ENCODE data around the gene ANXA6. TPM values are rescaled to one million over a fixed set of nuclear protein-coding genes. Genes with fewer than 3 reads are reported as not detected.

ANXA6 gene
- polyA plus RNA-seq, 1 donor: 112 TPM

GRCh38 chr5:151168602-151169344 is 11.2 kb upstream of the ANXA6 start:
- H3K4me1 ChIP-seq (ENCODE audit: control insufficient read depth, insufficient read depth, low read length): peaks cover 4% of the 10 kb centered on the region
- 85% methylated on average over 5 of the region's 10 CpGs for WGBS (ENCODE audit: insufficient coverage, low lambda C conversion rate)
- H3K36me3 ChIP-seq (ENCODE audit: control insufficient read depth, insufficient read depth, low read length): no peaks in the 10 kb centered on the region
- H3K27ac ChIP-seq (ENCODE audit: low read length): no peak overlapping the region
- H3K4me3 ChIP-seq (ENCODE audit: low read length): no peak overlapping the region
- DNase-seq: no peak
- no peaks in the 10 kb centered on the region for H3K27me3 ChIP-seq (ENCODE audit: control insufficient read depth, insufficient read depth, low read length)
- no peaks in the 10 kb centered on the region for H3K9me3 ChIP-seq (ENCODE audit: control insufficient read depth, low read depth, low read length)

GRCh38 chr5:151167022-151167421 is 9.4 kb upstream of the ANXA6 start:
- H3K4me3 ChIP-seq (ENCODE audit: low read length): no peak overlapping the region
- peak in 1 of 2 donors; percentile 42 for DNase-seq
- WGBS (ENCODE audit: insufficient coverage, low lambda C conversion rate): no CpG with 5 or more reads among the region's 9 CpGs

DNA sequence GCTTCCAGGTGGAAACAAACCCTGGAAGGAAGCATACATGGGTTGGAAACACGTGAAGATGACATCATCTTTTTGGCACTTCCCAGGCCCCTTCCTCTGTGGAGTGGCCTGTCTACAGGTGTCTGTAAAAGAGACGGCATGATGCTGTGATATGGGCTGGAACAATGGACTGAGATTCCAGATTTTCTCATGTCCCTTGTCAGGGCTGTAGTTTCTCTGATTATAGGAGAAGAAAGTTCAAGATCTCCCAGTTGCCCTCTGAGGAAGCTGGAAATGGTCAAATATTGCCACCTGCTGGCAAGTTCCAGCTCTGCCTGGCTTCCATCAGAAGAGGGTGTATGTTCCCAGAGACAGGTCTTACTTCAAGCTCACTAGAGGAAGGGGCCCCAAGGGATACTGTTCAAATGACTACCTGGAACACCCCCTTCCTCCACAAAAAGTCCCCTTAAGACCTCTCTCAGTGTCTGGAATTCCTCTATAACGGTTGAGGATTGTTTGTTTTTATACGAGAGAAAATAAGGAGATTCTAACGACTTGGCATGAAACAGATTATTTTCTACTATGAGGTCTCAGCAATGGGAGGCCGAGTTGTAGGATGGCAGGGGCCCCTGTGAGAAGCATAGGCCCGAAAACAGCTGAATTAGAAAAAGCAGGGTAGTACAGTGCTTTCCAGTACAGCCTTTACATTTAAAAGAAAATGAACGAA is 7.3 kb upstream of the ANXA6 start:
- H3K4me3 ChIP-seq (ENCODE audit: low read length): no peak overlapping the region
- H3K36me3 ChIP-seq (ENCODE audit: control insufficient read depth, insufficient read depth, low read length): no peaks in the 10 kb centered on the region
- peak; percentile 75 to 78 for DNase-seq
- H3K27me3 ChIP-seq (ENCODE audit: control insufficient read depth, insufficient read depth, low read length): no peaks in the 10 kb centered on the region
- H3K9me3 ChIP-seq (ENCODE audit: control insufficient read depth, low read depth, low read length): no peaks in the 10 kb centered on the region
- no CpG with 5 or more reads among the region's 8 CpGs for WGBS (ENCODE audit: insufficient coverage, low lambda C conversion rate)
- no peak overlapping the region for H3K27ac ChIP-seq (ENCODE audit: low read length)
- no peaks in the 10 kb centered on the region for H3K4me1 ChIP-seq (ENCODE audit: control insufficient read depth, insufficient read depth, low read length)

More at GRCh38 chr5:151167022-151167421, 9.4 kb upstream of the ANXA6 start:
- Histone ChIP-seq H3K9me3 (ENCODE audit: control insufficient read depth, low read depth, low read length) (no peaks in the 10 kb centered on the region), H3K27me3 (ENCODE audit: control insufficient read depth, insufficient read depth, low read length) (no peaks in the 10 kb centered on the region), H3K27ac (ENCODE audit: low read length) (no peak overlapping the region), H3K4me1 (ENCODE audit: control insufficient read depth, insufficient read depth, low read length) (peaks cover 4% of the 10 kb centered on the region), H3K36me3 (ENCODE audit: control insufficient read depth, insufficient read depth, low read length) (no peaks in the 10 kb centered on the region)

DNA sequence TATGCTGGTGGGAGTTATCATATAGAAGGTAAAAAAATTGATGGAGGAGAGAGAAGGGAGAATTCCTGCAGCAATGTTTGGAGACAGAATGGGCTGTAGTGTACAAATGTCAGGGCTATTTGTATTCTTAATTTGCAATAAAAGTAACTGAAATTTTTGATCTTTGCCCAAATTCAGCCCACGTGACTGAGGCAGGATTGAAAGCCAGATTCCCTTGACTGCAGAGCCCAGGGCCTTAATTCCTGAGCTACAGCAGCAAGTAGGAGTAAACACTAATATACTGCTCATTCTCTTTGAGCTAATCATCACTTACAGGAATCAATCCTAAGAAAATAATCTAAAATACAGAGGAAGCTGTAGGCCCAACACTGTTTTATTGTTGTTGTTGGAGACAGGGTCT is 5.2 kb upstream of the ANXA6 start:
- Histone ChIP-seq H3K4me3 (ENCODE audit: low read length) (no peak overlapping the region), H3K36me3 (ENCODE audit: control insufficient read depth, insufficient read depth, low read length) (no peaks in the 10 kb centered on the region), H3K4me1 (ENCODE audit: control insufficient read depth, insufficient read depth, low read length) (peaks cover 7% of the 10 kb centered on the region), H3K9me3 (ENCODE audit: control insufficient read depth, low read depth, low read length) (no peaks in the 10 kb centered on the region), H3K27me3 (ENCODE audit: control insufficient read depth, insufficient read depth, low read length) (no peaks in the 10 kb centered on the region), H3K27ac (ENCODE audit: low read length) (no peak overlapping the region)
- DNase-seq: no peak
- no CpG with 5 or more reads among the region's 1 CpG for WGBS (ENCODE audit: insufficient coverage, low lambda C conversion rate)

GRCh38 chr5:151159649-151160373 is 2.2 kb upstream of the ANXA6 start:
- 80% methylated on average over 1 of the region's 9 CpGs for WGBS (ENCODE audit: insufficient coverage, low lambda C conversion rate)
- Histone ChIP-seq H3K4me1 (ENCODE audit: control insufficient read depth, insufficient read depth, low read length) (peaks cover 32% of the 10 kb centered on the region), H3K4me3 (ENCODE audit: low read length) (no peak overlapping the region)

DNA sequence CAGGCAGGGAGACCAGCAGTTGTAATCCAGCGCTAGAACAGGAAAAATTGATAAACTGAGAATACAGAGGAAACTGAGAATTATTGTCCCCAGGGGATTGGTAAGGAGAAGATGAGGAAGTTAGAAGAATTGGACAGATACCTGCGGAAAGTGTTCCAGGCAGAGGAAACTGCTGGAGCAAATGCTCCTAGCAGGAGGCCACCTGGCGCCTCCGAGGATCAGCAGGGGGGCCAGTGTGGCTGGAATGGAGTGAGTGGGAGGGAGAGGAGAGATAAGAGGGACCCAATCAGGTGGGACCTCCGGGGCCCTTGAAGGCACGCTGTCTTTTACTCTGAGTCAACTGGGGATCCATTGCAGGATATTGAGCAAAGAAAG is 695 bp upstream of the ANXA6 start:
- WGBS (ENCODE audit: insufficient coverage, low lambda C conversion rate): 0% methylated on average over 1 of the region's 6 CpGs
- Histone ChIP-seq H3K4me1 (ENCODE audit: control insufficient read depth, insufficient read depth, low read length) (peaks cover 42% of the 10 kb centered on the region), H3K27me3 (ENCODE audit: control insufficient read depth, insufficient read depth, low read length) (no peaks in the 10 kb centered on the region), H3K4me3 (ENCODE audit: low read length) (peak overlapping the region; percentile 90), H3K9me3 (ENCODE audit: control insufficient read depth, low read depth, low read length) (peaks cover 3% of the 10 kb centered on the region), H3K27ac (ENCODE audit: low read length) (peak overlapping the region; percentile 55), H3K36me3 (ENCODE audit: control insufficient read depth, insufficient read depth, low read length) (no peaks in the 10 kb centered on the region)
- DNase-seq: peak in 1 of 2 donors; percentile 57

More at GRCh38 chr5:151159649-151160373, 2.2 kb upstream of the ANXA6 start:
- Histone ChIP-seq H3K27me3 (ENCODE audit: control insufficient read depth, insufficient read depth, low read length) (no peaks in the 10 kb centered on the region), H3K27ac (ENCODE audit: low read length) (no peak overlapping the region), H3K36me3 (ENCODE audit: control insufficient read depth, insufficient read depth, low read length) (no peaks in the 10 kb centered on the region), H3K9me3 (ENCODE audit: control insufficient read depth, low read depth, low read length) (peaks cover 3% of the 10 kb centered on the region)
- DNase-seq: no peak

GRCh38 chr5:151156507-151157420 is 815 bp downstream of the ANXA6 start:
- H3K4me1 ChIP-seq (ENCODE audit: control insufficient read depth, insufficient read depth, low read length): peaks cover 42% of the 10 kb centered on the region
- H3K9me3 ChIP-seq (ENCODE audit: control insufficient read depth, low read depth, low read length): peaks cover 3% of the 10 kb centered on the region
- WGBS (ENCODE audit: insufficient coverage, low lambda C conversion rate): no CpG with 5 or more reads among the region's 20 CpGs
- no peaks in the 10 kb centered on the region for H3K27me3 ChIP-seq (ENCODE audit: control insufficient read depth, insufficient read depth, low read length)
- peak overlapping the region; percentile 76 for H3K27ac ChIP-seq (ENCODE audit: low read length)
- no peaks in the 10 kb centered on the region for H3K36me3 ChIP-seq (ENCODE audit: control insufficient read depth, insufficient read depth, low read length)
- peak overlapping the region; percentile 90 for H3K4me3 ChIP-seq (ENCODE audit: low read length)
- no peak for DNase-seq

DNA sequence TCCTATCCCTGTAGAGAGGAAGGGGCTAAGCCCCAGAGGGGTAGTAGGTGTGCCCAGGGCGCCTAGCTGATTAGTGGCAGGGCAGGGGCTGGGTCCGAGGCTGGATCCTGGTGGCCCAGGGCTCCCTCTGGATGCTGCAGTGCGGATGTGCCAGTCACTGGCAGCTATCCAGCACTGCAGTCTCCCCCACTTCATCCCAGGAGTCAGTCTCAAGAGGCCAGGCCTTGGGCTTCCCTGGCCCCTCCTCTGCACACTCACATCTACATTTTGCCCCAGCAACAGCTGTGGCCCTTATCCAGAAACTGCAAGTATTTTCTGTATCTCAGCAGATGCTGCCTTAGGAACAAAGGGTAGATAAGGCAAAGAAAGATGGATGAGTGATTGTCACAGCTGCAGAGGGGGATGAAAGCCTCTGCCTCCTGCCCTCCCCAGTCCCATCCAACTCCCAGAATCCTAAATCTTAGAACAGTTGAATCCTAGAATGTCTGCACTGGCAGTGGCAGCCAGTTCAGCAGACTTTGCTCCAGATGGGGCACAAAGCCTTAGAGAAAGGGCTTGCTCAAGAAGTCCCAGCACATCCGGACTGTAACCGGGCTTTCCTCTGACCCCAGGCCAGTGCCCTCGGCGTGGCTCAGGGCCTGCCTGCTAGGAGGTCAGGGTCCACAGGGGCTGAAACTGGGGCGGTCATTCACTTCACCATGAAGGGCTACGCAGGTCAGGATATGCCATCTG is 1.6 kb downstream of the ANXA6 start:
- Histone ChIP-seq H3K36me3 (ENCODE audit: control insufficient read depth, insufficient read depth, low read length) (no peaks in the 10 kb centered on the region), H3K4me3 (ENCODE audit: low read length) (peak overlapping the region; percentile 90), H3K27me3 (ENCODE audit: control insufficient read depth, insufficient read depth, low read length) (no peaks in the 10 kb centered on the region), H3K4me1 (ENCODE audit: control insufficient read depth, insufficient read depth, low read length) (peaks cover 50% of the 10 kb centered on the region), H3K27ac (ENCODE audit: low read length) (peak overlapping the region; percentile 76), H3K9me3 (ENCODE audit: control insufficient read depth, low read depth, low read length) (peaks cover 3% of the 10 kb centered on the region)
- peak; percentile 65 to 76 for DNase-seq
- WGBS (ENCODE audit: insufficient coverage, low lambda C conversion rate): no CpG with 5 or more reads among the region's 9 CpGs

DNA sequence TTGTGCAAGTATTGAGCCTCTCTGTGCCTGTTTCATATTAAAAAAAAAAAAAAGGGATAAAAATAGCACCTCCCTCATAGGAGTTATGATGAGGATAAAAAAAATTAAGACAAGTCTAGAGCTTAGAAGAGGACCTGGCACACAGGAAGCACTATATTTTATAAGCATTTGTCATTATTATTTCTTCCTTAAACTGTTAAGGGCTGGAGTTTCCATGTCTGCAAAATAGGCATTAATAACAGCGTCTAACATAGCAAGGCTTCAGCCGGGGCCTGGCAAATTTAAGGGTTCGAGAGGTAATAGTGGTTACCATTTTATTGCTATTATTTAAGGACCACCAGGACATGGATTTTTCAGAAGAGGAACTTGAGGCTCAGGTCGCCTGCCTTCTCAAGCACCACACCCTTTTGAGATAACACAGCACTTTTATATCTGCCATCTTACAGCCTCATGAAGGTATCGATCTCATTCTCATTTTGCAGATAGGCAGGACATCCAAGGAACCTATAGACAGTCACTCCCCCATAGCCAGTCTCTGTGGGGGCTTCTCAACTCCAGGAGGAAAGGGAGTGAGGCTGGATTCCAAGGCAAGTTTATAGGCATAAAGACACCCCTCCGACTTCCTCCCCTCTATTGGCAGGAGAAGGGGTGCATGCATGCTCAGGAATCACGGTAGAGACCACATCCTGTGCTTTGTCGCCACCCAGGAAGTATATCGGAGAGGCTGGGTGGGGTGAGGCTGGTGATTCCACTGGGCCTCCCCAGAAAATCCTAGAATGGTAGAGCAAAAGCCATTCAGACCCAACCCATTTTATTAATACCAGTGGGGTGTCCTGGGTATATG is 2.4 kb downstream of the ANXA6 start:
- Histone ChIP-seq H3K4me1 (ENCODE audit: control insufficient read depth, insufficient read depth, low read length) (peaks cover 58% of the 10 kb centered on the region), H3K9me3 (ENCODE audit: control insufficient read depth, low read depth, low read length) (peaks cover 3% of the 10 kb centered on the region), H3K36me3 (ENCODE audit: control insufficient read depth, insufficient read depth, low read length) (no peaks in the 10 kb centered on the region), H3K27me3 (ENCODE audit: control insufficient read depth, insufficient read depth, low read length) (no peaks in the 10 kb centered on the region), H3K4me3 (ENCODE audit: low read length) (no peak overlapping the region), H3K27ac (ENCODE audit: low read length) (peak overlapping the region; percentile 76)
- DNase-seq: no peak
- no CpG with 5 or more reads among the region's 9 CpGs for WGBS (ENCODE audit: insufficient coverage, low lambda C conversion rate)
